Measurements from ENCODE around the gene LAPTM4A. TPM values are rescaled to one million over a fixed set of nuclear protein-coding genes. Genes with fewer than 3 reads are reported as not detected.
"Not testable (repeated sequence)": the region's sequence is repeated elsewhere in the genome, so short reads cannot be mapped to it uniquely, and the experiment has no call there.

LAPTM4A gene
- total RNA-seq, 2 experiments from 2014 or later, result 22.5 to 41.9 TPM

GRCh38 chr2:20049637-20050036 is 1.8 kb downstream of the LAPTM4A start:
- Mint-ChIP-seq H3K27ac (no peak overlapping the region), H3K4me3 (no peak overlapping the region), H3K36me3 (ENCODE audit: low read depth) (no peaks in the 10 kb centered on the region), H3K27me3 (no peaks in the 10 kb centered on the region), H3K4me1 (peaks cover 32% of the 10 kb centered on the region), H3K9me3 (ENCODE audit: low read depth) (no peaks in the 10 kb centered on the region)
- ChIA-PET POLR2A (no interaction called here), CTCF (interaction anchor here (1.5 to 2.0 kb wide), 2 partner anchors 12 to 34 kb away, joined by 5 to 11 read pairs; no protein-coding TSS in a partner anchor)
- ATAC-seq, result no peak
- DNase-seq, result no peak
- intact Hi-C loops (cut with DNase I, micrococcal nuclease), result loop anchor here (2.0 to 5.0 kb wide), 7 partner anchors 61 to 773 kb away; partner anchors contain the start of genes HS1BP3 (in 1 of the 2), LDAH (in 1 of the 2), PUM2 (in 1 of the 2) and RHOB (in 1 of the 2)

GRCh38 chr2:20048488-20049448 is 2.7 kb downstream of the LAPTM4A start:
- CTCF ChIA-PET, result interaction anchor here (1.0 to 2.0 kb wide), 4 partner anchors 13 to 58 kb away, joined by 3 to 11 read pairs (median 4); no protein-coding TSS in a partner anchor

GRCh38 chr2:20045712-20046292 is 5.6 kb downstream of the LAPTM4A start:
- not testable (repeated sequence) for H3K27me3 Mint-ChIP-seq, H3K4me3 Mint-ChIP-seq
- CTCF ChIA-PET, result interaction anchor here (0.6 to 1.4 kb wide), 2 partner anchors 56 to 233 kb away, joined by 3 to 6 read pairs; partner anchors contain the start of gene WDR35

More at GRCh38 chr2:20048488-20049448, 2.7 kb downstream of the LAPTM4A start:
- POLR2A ChIA-PET, result interaction anchor here (0.6 kb wide), 1 partner anchor 146 kb away, joined by 4 read pairs; no protein-coding TSS in a partner anchor
- Mint-ChIP-seq H3K4me3 (no peak overlapping the region), H3K4me1 (peaks cover 32% of the 10 kb centered on the region), H3K27me3 (no peaks in the 10 kb centered on the region), H3K27ac (no peak overlapping the region), H3K9me3 (ENCODE audit: low read depth) (no peaks in the 10 kb centered on the region), H3K36me3 (ENCODE audit: low read depth) (no peaks in the 10 kb centered on the region)
- intact Hi-C loops (cut with DNase I, micrococcal nuclease), result no loop called here
- ATAC-seq, result no peak
- DNase-seq, result no peak

GRCh38 chr2:20044778-20045177 is 6.7 kb downstream of the LAPTM4A start:
- CTCF ChIA-PET, result interaction anchor here (1.2 to 1.4 kb wide), 4 partner anchors 10 to 55 kb away, joined by 3 to 6 read pairs (median 4); partner anchors contain the start of gene WDR35
- peaks cover 11% of the 10 kb centered on the region for H3K36me3 Mint-ChIP-seq (ENCODE audit: low read depth)
- no peak for ATAC-seq
- H3K9me3 Mint-ChIP-seq (ENCODE audit: low read depth), result no peaks in the 10 kb centered on the region
- intact Hi-C loops (cut with DNase I, micrococcal nuclease), result no loop called here
- no peak overlapping the region for H3K4me3 Mint-ChIP-seq
- peaks cover 30% of the 10 kb centered on the region for H3K4me1 Mint-ChIP-seq
- POLR2A ChIA-PET, result no interaction called here
- no peak overlapping the region for H3K27ac Mint-ChIP-seq
- no peak for DNase-seq
- no peaks in the 10 kb centered on the region for H3K27me3 Mint-ChIP-seq

More at GRCh38 chr2:20045712-20046292, 5.6 kb downstream of the LAPTM4A start:
- H3K27ac Mint-ChIP-seq; H3K9me3 Mint-ChIP-seq (ENCODE audit: low read depth); H3K36me3 Mint-ChIP-seq (ENCODE audit: low read depth); DNase-seq; POLR2A ChIA-PET; intact Hi-C loops (cut with DNase I, micrococcal nuclease); ATAC-seq: not testable (repeated sequence)
- H3K4me1 Mint-ChIP-seq, result peaks cover 34% of the 10 kb centered on the region

GRCh38 chr2:20042531-20042930 is 8.9 kb downstream of the LAPTM4A start:
- no peak overlapping the region for H3K27ac Mint-ChIP-seq
- intact Hi-C loops (cut with DNase I, micrococcal nuclease), result no loop called here
- DNase-seq (no peak), ATAC-seq (no peak)
- no peaks in the 10 kb centered on the region for H3K9me3 Mint-ChIP-seq (ENCODE audit: low read depth)
- ChIA-PET CTCF (interaction anchor here (1.2 to 3.8 kb wide), 3 partner anchors 10 to 53 kb away, joined by 3 to 27 read pairs (median 3); no protein-coding TSS in a partner anchor), POLR2A (interaction anchor here (1.0 kb wide), 1 partner anchor 9 kb away, joined by 3 read pairs; the partner anchor contains the start of gene LAPTM4A)
- no peak overlapping the region for H3K4me3 Mint-ChIP-seq
- peaks cover 18% of the 10 kb centered on the region for H3K36me3 Mint-ChIP-seq (ENCODE audit: low read depth)
- no peaks in the 10 kb centered on the region for H3K27me3 Mint-ChIP-seq
- H3K4me1 Mint-ChIP-seq, result peaks cover 10% of the 10 kb centered on the region

GRCh38 chr2:20040489-20041172 is 10.8 kb downstream of the LAPTM4A start:
- H3K4me3 Mint-ChIP-seq, result no peak overlapping the region
- ATAC-seq (no peak), DNase-seq (no peak)
- no peak overlapping the region for H3K27ac Mint-ChIP-seq
- H3K27me3 Mint-ChIP-seq, result no peaks in the 10 kb centered on the region
- peaks cover 5% of the 10 kb centered on the region for H3K4me1 Mint-ChIP-seq
- CTCF ChIA-PET, result interaction anchor here (3.8 kb wide), 1 partner anchor 25 kb away, joined by 27 read pairs; no protein-coding TSS in a partner anchor
- intact Hi-C loops (cut with DNase I, micrococcal nuclease), result no loop called here
- POLR2A ChIA-PET, result interaction anchor here (0.7 kb wide), 1 partner anchor 7 kb away, joined by 3 read pairs; no protein-coding TSS in a partner anchor
- peaks cover 33% of the 10 kb centered on the region for H3K36me3 Mint-ChIP-seq (ENCODE audit: low read depth)
- no peaks in the 10 kb centered on the region for H3K9me3 Mint-ChIP-seq (ENCODE audit: low read depth)

- peaks cover 4% of the 10 kb centered on the region for H3K4me1 Mint-ChIP-seq
- H3K9me3 Mint-ChIP-seq (ENCODE audit: low read depth), result no peaks in the 10 kb centered on the region
- intact Hi-C loops (cut with DNase I, micrococcal nuclease), result no loop called here
- ChIA-PET CTCF (interaction anchor here (0.6 to 1.2 kb wide), 4 partner anchors 22 to 401 kb away, joined by 3 to 6 read pairs (median 4); no protein-coding TSS in a partner anchor), POLR2A (no interaction called here)
- H3K27ac Mint-ChIP-seq, result no peak overlapping the region
- ATAC-seq (no peak), DNase-seq (no peak)
- H3K4me3 Mint-ChIP-seq, result no peak overlapping the region
- peaks cover 50% of the 10 kb centered on the region for H3K36me3 Mint-ChIP-seq (ENCODE audit: low read depth)
- H3K27me3 Mint-ChIP-seq, result no peaks in the 10 kb centered on the region
These were observed 13.8 kb downstream of the LAPTM4A start for GRCh38 chr2:20037660-20038059.

- ChIA-PET POLR2A (no interaction called here), CTCF (interaction anchor here (1.2 to 4.4 kb wide), 2 partner anchors 21 to 25 kb away, joined by 3 to 31 read pairs; no protein-coding TSS in a partner anchor)
- no peak for DNase-seq
- Mint-ChIP-seq H3K27ac (no peak overlapping the region), H3K4me3 (no peak overlapping the region), H3K36me3 (ENCODE audit: low read depth) (peaks cover 64% of the 10 kb centered on the region), H3K9me3 (ENCODE audit: low read depth) (no peaks in the 10 kb centered on the region), H3K27me3 (no peaks in the 10 kb centered on the region), H3K4me1 (peaks cover 1% of the 10 kb centered on the region)
- intact Hi-C loops (cut with DNase I, micrococcal nuclease), result no loop called here
- ATAC-seq, result no peak
These were observed 15.3 kb downstream of the LAPTM4A start for GRCh38 chr2:20035955-20036666.

GRCh38 chr2:20034821-20035220 is 16.6 kb downstream of the LAPTM4A start:
- POLR2A ChIA-PET, result no interaction called here
- ATAC-seq, result no peak
- Mint-ChIP-seq H3K4me3 (no peak overlapping the region), H3K9me3 (ENCODE audit: low read depth) (peaks cover 3% of the 10 kb centered on the region), H3K27ac (no peak overlapping the region), H3K27me3 (no peaks in the 10 kb centered on the region), H3K4me1 (no peaks in the 10 kb centered on the region), H3K36me3 (ENCODE audit: low read depth) (peaks cover 64% of the 10 kb centered on the region)
- CTCF ChIA-PET, result interaction anchor here (0.6 to 4.4 kb wide), 3 partner anchors 9 to 928 kb away, joined by 3 to 31 read pairs (median 4); no protein-coding TSS in a partner anchor
- intact Hi-C loops (cut with DNase I, micrococcal nuclease), result no loop called here
- no peak for DNase-seq

GRCh38 chr2:20034218-20034617 is 17.2 kb downstream of the LAPTM4A start:
- ChIA-PET POLR2A (no interaction called here), CTCF (interaction anchor here (1.3 to 4.4 kb wide), 3 partner anchors 10 to 44 kb away, joined by 4 to 31 read pairs (median 4); no protein-coding TSS in a partner anchor)
- no peak for ATAC-seq
- peaks cover 69% of the 10 kb centered on the region for H3K36me3 Mint-ChIP-seq (ENCODE audit: low read depth)
- H3K4me1 Mint-ChIP-seq, result no peaks in the 10 kb centered on the region
- H3K27ac Mint-ChIP-seq, result no peak overlapping the region
- no peak for DNase-seq
- intact Hi-C loops (cut with DNase I, micrococcal nuclease), result no loop called here
- peaks cover 5% of the 10 kb centered on the region for H3K9me3 Mint-ChIP-seq (ENCODE audit: low read depth)
- H3K4me3 Mint-ChIP-seq, result no peak overlapping the region
- H3K27me3 Mint-ChIP-seq, result no peaks in the 10 kb centered on the region

All from activated CD4-positive, alpha-beta T cell treated with anti-CD3 and anti-CD28 coated beads for 36 hours (primary cell).